HepG2 (cell line): Measurements from ENCODE around the gene PDE4D. TPM values are rescaled to one million over a fixed set of nuclear protein-coding genes. Genes with fewer than 3 reads are reported as not detected.

Source experiments
- CREM ChIP-seq, 2 experiments: sonication (generic) in 1 of 2; formaldehyde crosslinking in 1 of 2; IDR thresholded peaks; 2 replicates each; pipeline versions ENCODE4 v1.4.0 to v1.6.1; 2016 to 2020; ENCODE audit warnings: antibody characterized with exemption in 1 of 2, mild to moderate bottlenecking in 1 of 2, missing genetic modification reagents in 1 of 2
- ESRRA ChIP-seq: sonication (generic); formaldehyde crosslinking; IDR thresholded peaks from 2 replicates; pipeline ENCODE4 v1.5.1; 2020; ENCODE audit warnings: mild to moderate bottlenecking, low read depth, missing genetic modification reagents
- ETV5 ChIP-seq: IDR thresholded peaks from 2 replicates; pipeline ENCODE4 v1.6.1; 2018; ENCODE audit warnings: missing biosample characterization, missing genetic modification reagents, inconsistent platforms, borderline replicate concordance
- FOXJ3 ChIP-seq: sonication (generic); formaldehyde crosslinking; IDR thresholded peaks from 2 replicates; pipeline ENCODE4 v1.4.0; 2020; ENCODE audit warnings: missing genetic modification reagents, mild to moderate bottlenecking, borderline replicate concordance
- GRHL1 ChIP-seq: sonication (generic); formaldehyde crosslinking; conservative IDR thresholded peaks from 2 replicates; pipeline ENCODE4 v1.8.0; 2022; ENCODE audit warnings: missing genetic modification reagents
- HMGA1 ChIP-seq: sonication (generic); formaldehyde crosslinking; conservative IDR thresholded peaks from 2 replicates; pipeline ENCODE4 v1.4.0; 2020; ENCODE audit warnings: missing genetic modification reagents
- HNRNPL ChIP-seq: fragments of 200-400 bp; formaldehyde crosslinking; IDR thresholded peaks from 2 replicates; pipeline ENCODE4 v1.6.1; 2017; ENCODE audit warnings: mild to moderate bottlenecking, low read depth, low read length
- KMT2B ChIP-seq: IDR thresholded peaks from 2 replicates; pipeline ENCODE4 v1.6.1; 2016; ENCODE audit warnings: missing genetic modification reagents, missing compliant biosample characterization
- NFKB2 ChIP-seq: sonication (generic); formaldehyde crosslinking; IDR thresholded peaks from 2 replicates; pipeline ENCODE4 v1.4.0; 2020; ENCODE audit warnings: missing genetic modification reagents, borderline replicate concordance
- RBM39 ChIP-seq: fragments of 200-400 bp; formaldehyde crosslinking; IDR thresholded peaks from one replicate; pipeline ENCODE4 v1.6.1; 2018; ENCODE audit warnings: antibody characterized with exemption, mild to moderate bottlenecking, low read depth, low read length; ENCODE audit not compliant: poor library complexity, severe bottlenecking
- SAP130 ChIP-seq: IDR thresholded peaks from 2 replicates; pipeline ENCODE4 v1.6.1; 2016; ENCODE audit warnings: low read depth
- ZFP36L2 ChIP-seq: sonication (generic); formaldehyde crosslinking; IDR thresholded peaks from 2 replicates; pipeline ENCODE4 v1.4.0; 2020; ENCODE audit warnings: missing genetic modification reagents
- ZNF484 ChIP-seq: sonication (generic); formaldehyde crosslinking; IDR thresholded peaks from 2 replicates; pipeline ENCODE4 v1.5.1; 2020; ENCODE audit warnings: mild to moderate bottlenecking, low read depth, missing genetic modification reagents, borderline replicate concordance
- ZNF614 ChIP-seq: IDR thresholded peaks from 2 replicates; pipeline ENCODE4 v1.6.1; 2018; ENCODE audit warnings: missing biosample characterization, missing genetic modification reagents, inconsistent platforms, borderline replicate concordance
- ZNF710 ChIP-seq: sonication (generic); formaldehyde crosslinking; IDR thresholded peaks from 2 replicates; pipeline ENCODE4 v1.5.0; 2020; ENCODE audit warnings: mild to moderate bottlenecking, missing genetic modification reagents, borderline replicate concordance
- ZSCAN9 ChIP-seq: IDR thresholded peaks from 2 replicates; pipeline ENCODE4 v1.6.1; 2016; ENCODE audit warnings: borderline replicate concordance
- polyA plus RNA-seq, 8 experiments: library from polyadenylated mRNA; depleted of rRNA in 3 of 8; stranded (reverse) in 7 of 8; unstranded in 1 of 8; fragments of >200 nt; fragmentation: Illumina TruSeq in 4 of 8; extraction: Trizol in 4 of 8; gene quantifications; 2 replicates each; pipeline versions ENCODE4 v1.2.1 to v1.2.3, GENCODE V29; 2011 to 2016; ENCODE audit warnings: low read depth in 4 of 8, missing spikeins in 1 of 8, mixed read lengths in 1 of 8; ENCODE audit not compliant: insufficient read depth in 1 of 8
- total RNA-seq, 5 experiments: library from RNA; depleted of rRNA; stranded (reverse); fragments of >200 nt; fragmentation: Illumina TruSeq; extraction: Trizol; gene quantifications; 2 replicates each; pipeline ENCODE4 v1.2.3, GENCODE V29; 2016; ENCODE audit warnings: low read depth in 1 of 5
- TF ChIP-seq, protein P1 (sequence below): IDR thresholded peaks from 2 replicates; pipeline ENCODE4 v1.6.1; 2016; ENCODE audit warnings: missing compliant biosample characterization, missing genetic modification reagents, borderline replicate concordance
- TF ChIP-seq, protein P2 (sequence below): IDR thresholded peaks from 2 replicates; pipeline ENCODE4 v1.6.1; 2016; ENCODE audit warnings: low read depth, missing genetic modification reagents, missing compliant biosample characterization

The PDE4D gene
- total and polyA plus RNA-seq, 2 of the 13 experiments (the other 11 are each of a cell fraction or from before 2014, with no cell fraction given): 7.0 to 12.2 TPM

- TF ChIP-seq FOXJ3 (CRISPR knock-in tag) (peak; percentile 70; the same call in 1 of the 2 replicates), ETV5 (CRISPR knock-in tag) (peak; percentile 66; the same call in 1 of the 2 replicates), HNRNPL (no peak), ZSCAN9 (CRISPR knock-in tag) (peak; percentile 62; the same call in 1 of the 2 replicates), ZNF710 (CRISPR knock-in tag) (peak; percentile 34; the same call in 1 of the 2 replicates), SAP130 (peak; percentile 60), GRHL1 (CRISPR knock-in tag) (no peak), HMGA1 (no peak), RBM39 (no peak), ESRRA (CRISPR knock-in tag) (no peak), CREM (IDR thresholded peaks at IDR 0.05) (peak; percentile 81), CREM (CRISPR knock-in tag; IDR thresholded peaks at IDR 0.05) (no peak), NFKB2 (CRISPR knock-in tag) (no peak), KMT2B (CRISPR knock-in tag) (no peak), ZFP36L2 (CRISPR knock-in tag) (no peak), ZNF614 (peak; percentile 47; the same call in 1 of the 2 replicates), ZNF484 (CRISPR knock-in tag) (no peak)
- TF ChIP-seq, protein P1, sequence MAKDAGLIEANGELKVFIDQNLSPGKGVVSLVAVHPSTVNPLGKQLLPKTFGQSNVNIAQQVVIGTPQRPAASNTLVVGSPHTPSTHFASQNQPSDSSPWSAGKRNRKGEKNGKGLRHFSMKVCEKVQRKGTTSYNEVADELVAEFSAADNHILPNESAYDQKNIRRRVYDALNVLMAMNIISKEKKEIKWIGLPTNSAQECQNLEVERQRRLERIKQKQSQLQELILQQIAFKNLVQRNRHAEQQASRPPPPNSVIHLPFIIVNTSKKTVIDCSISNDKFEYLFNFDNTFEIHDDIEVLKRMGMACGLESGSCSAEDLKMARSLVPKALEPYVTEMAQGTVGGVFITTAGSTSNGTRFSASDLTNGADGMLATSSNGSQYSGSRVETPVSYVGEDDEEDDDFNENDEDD (CRISPR knock-in tag): no peak
- TF ChIP-seq, protein P2, sequence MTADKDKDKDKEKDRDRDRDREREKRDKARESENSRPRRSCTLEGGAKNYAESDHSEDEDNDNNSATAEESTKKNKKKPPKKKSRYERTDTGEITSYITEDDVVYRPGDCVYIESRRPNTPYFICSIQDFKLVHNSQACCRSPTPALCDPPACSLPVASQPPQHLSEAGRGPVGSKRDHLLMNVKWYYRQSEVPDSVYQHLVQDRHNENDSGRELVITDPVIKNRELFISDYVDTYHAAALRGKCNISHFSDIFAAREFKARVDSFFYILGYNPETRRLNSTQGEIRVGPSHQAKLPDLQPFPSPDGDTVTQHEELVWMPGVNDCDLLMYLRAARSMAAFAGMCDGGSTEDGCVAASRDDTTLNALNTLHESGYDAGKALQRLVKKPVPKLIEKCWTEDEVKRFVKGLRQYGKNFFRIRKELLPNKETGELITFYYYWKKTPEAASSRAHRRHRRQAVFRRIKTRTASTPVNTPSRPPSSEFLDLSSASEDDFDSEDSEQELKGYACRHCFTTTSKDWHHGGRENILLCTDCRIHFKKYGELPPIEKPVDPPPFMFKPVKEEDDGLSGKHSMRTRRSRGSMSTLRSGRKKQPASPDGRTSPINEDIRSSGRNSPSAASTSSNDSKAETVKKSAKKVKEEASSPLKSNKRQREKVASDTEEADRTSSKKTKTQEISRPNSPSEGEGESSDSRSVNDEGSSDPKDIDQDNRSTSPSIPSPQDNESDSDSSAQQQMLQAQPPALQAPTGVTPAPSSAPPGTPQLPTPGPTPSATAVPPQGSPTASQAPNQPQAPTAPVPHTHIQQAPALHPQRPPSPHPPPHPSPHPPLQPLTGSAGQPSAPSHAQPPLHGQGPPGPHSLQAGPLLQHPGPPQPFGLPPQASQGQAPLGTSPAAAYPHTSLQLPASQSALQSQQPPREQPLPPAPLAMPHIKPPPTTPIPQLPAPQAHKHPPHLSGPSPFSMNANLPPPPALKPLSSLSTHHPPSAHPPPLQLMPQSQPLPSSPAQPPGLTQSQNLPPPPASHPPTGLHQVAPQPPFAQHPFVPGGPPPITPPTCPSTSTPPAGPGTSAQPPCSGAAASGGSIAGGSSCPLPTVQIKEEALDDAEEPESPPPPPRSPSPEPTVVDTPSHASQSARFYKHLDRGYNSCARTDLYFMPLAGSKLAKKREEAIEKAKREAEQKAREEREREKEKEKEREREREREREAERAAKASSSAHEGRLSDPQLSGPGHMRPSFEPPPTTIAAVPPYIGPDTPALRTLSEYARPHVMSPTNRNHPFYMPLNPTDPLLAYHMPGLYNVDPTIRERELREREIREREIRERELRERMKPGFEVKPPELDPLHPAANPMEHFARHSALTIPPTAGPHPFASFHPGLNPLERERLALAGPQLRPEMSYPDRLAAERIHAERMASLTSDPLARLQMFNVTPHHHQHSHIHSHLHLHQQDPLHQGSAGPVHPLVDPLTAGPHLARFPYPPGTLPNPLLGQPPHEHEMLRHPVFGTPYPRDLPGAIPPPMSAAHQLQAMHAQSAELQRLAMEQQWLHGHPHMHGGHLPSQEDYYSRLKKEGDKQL: peak; percentile 27; the same call in 1 of the 2 replicates
Measured at GRCh38 chr5:59071755-59072549, 821.6 kb downstream of the PDE4D start (continued).
